ENCODE measurements around the gene SEMA7A. TPM values are rescaled to one million over a fixed set of nuclear protein-coding genes. Genes with fewer than 3 reads are reported as not detected.

SEMA7A gene
- polyA plus RNA-seq, 1 experiment, result 22.7 TPM

- no peak for DNase-seq (ENCODE audit: low read depth)
- Histone ChIP-seq H3K4me3 (ENCODE audit: low read depth, low read length) (no peak overlapping the region), H3K27me3 (ENCODE audit: control insufficient read depth, insufficient read depth, low read length) (no peaks in the 10 kb centered on the region), H3K36me3 (ENCODE audit: control insufficient read depth, insufficient read depth, low read length) (peaks cover 40% of the 10 kb centered on the region)
- TF ChIP-seq, protein P1, sequence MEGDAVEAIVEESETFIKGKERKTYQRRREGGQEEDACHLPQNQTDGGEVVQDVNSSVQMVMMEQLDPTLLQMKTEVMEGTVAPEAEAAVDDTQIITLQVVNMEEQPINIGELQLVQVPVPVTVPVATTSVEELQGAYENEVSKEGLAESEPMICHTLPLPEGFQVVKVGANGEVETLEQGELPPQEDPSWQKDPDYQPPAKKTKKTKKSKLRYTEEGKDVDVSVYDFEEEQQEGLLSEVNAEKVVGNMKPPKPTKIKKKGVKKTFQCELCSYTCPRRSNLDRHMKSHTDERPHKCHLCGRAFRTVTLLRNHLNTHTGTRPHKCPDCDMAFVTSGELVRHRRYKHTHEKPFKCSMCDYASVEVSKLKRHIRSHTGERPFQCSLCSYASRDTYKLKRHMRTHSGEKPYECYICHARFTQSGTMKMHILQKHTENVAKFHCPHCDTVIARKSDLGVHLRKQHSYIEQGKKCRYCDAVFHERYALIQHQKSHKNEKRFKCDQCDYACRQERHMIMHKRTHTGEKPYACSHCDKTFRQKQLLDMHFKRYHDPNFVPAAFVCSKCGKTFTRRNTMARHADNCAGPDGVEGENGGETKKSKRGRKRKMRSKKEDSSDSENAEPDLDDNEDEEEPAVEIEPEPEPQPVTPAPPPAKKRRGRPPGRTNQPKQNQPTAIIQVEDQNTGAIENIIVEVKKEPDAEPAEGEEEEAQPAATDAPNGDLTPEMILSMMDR (IDR thresholded peaks at IDR 0.05; ENCODE audit: insufficient read depth, low read depth, low read length), result no peak
- CTCF ChIA-PET, result no interaction called here
- POLR2A ChIA-PET, result no interaction called here
These were observed 19.0 kb downstream of the SEMA7A start for GRCh38 chr15:74414603-74415338.

- DNase-seq (ENCODE audit: low read depth), result no peak
- Histone ChIP-seq H3K36me3 (ENCODE audit: control insufficient read depth, insufficient read depth, low read length) (peaks cover 40% of the 10 kb centered on the region), H3K27me3 (ENCODE audit: control insufficient read depth, insufficient read depth, low read length) (no peaks in the 10 kb centered on the region), H3K4me3 (ENCODE audit: low read depth, low read length) (no peak overlapping the region)
- ChIA-PET CTCF (no interaction called here), POLR2A (no interaction called here)
- TF ChIP-seq, protein P1 (IDR thresholded peaks at IDR 0.05; ENCODE audit: insufficient read depth, low read depth, low read length), result no peak
These were observed 19.6 kb downstream of the SEMA7A start for GRCh38 chr15:74414081-74414580.

DNA sequence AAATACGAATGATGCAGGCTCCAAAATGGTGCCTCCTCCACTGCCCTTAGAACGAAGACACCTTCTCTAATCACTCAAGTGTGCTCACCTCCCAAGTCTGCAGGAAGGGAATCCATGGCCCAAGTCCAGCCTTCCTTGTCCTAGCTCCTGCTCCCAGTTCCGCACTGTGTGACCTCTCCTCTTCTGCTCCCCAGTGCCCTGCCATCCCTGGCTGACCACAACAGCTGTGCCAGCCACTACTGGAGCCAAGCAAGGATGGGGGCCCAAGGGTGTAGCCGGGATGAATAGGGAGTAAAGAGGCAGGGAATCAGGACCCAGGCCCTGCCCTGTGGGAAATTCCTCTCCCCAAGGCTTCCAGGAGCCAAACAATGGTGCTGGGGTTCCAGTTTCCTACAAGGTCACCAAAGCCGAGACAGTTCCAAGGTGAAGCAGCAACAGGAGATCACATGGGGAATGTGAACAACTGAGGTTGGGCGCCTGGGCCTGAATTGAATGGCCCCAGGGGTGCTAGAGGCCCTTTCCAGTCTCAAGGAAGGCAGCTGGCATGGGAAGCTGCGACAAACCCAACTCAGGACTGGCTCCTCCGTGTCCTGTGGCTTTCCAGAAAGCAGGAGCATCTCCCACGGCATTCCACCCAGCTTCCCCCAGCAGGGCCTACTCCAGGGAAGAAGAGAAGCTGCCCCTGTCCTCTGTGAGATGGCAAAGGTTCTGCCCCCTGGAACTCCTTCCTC lies 20.2 kb downstream of the SEMA7A start:
- TF ChIP-seq, protein P1 (IDR thresholded peaks at IDR 0.05; ENCODE audit: insufficient read depth, low read depth, low read length), result no peak
- no peak overlapping the region for H3K4me3 ChIP-seq (ENCODE audit: low read depth, low read length)
- CTCF ChIA-PET, result no interaction called here
- peaks cover 40% of the 10 kb centered on the region for H3K36me3 ChIP-seq (ENCODE audit: control insufficient read depth, insufficient read depth, low read length)
- DNase-seq (ENCODE audit: low read depth), result no peak
- POLR2A ChIA-PET, result no interaction called here
- H3K27me3 ChIP-seq (ENCODE audit: control insufficient read depth, insufficient read depth, low read length), result no peaks in the 10 kb centered on the region

GRCh38 chr15:74412159-74412558 lies 21.6 kb downstream of the SEMA7A start:
- POLR2A ChIA-PET, result no interaction called here
- TF ChIP-seq, protein P1 (IDR thresholded peaks at IDR 0.05; ENCODE audit: insufficient read depth, low read depth, low read length), result no peak
- H3K4me3 ChIP-seq (ENCODE audit: low read depth, low read length), result no peak overlapping the region

GRCh38 chr15:74411686-74412085 lies 22.1 kb downstream of the SEMA7A start:
- no peaks in the 10 kb centered on the region for H3K27me3 ChIP-seq (ENCODE audit: control insufficient read depth, insufficient read depth, low read length)
- TF ChIP-seq, protein P1 (IDR thresholded peaks at IDR 0.05; ENCODE audit: insufficient read depth, low read depth, low read length), result no peak
- peaks cover 38% of the 10 kb centered on the region for H3K36me3 ChIP-seq (ENCODE audit: control insufficient read depth, insufficient read depth, low read length)
- POLR2A ChIA-PET, result no interaction called here
- no peak for DNase-seq (ENCODE audit: low read depth)
- no peak overlapping the region for H3K4me3 ChIP-seq (ENCODE audit: low read depth, low read length)
- CTCF ChIA-PET, result interaction anchor here (0.8 to 2.0 kb wide), 3 partner anchors 9 to 22 kb away, joined by 3 to 8 read pairs (median 3); partner anchors contain the start of gene SEMA7A

More at GRCh38 chr15:74412159-74412558, 21.6 kb downstream of the SEMA7A start:
- no peak for DNase-seq (ENCODE audit: low read depth)
- no peaks in the 10 kb centered on the region for H3K27me3 ChIP-seq (ENCODE audit: control insufficient read depth, insufficient read depth, low read length)
- CTCF ChIA-PET, result interaction anchor here (0.8 to 1.4 kb wide), 2 partner anchors 20 to 22 kb away, joined by 3 read pairs; partner anchors contain the start of gene SEMA7A
- H3K36me3 ChIP-seq (ENCODE audit: control insufficient read depth, insufficient read depth, low read length), result peaks cover 40% of the 10 kb centered on the region
